HEK293 (cell line): Measurements from ENCODE around the gene KLHDC9.

Experiments
- EGR2 ChIP-seq: fragments of 450-650 bp; formaldehyde crosslinking; IDR thresholded peaks from 2 replicates; pipeline ENCODE4 v1.5.1; 2016; ENCODE audit warnings: low read depth, missing biosample characterization, missing genetic modification characterization
- GLIS1 ChIP-seq: fragments of 450-650 bp; formaldehyde crosslinking; IDR thresholded peaks from 2 replicates; pipeline ENCODE4 v1.5.1; 2016; ENCODE audit warnings: missing biosample characterization, missing genetic modification characterization
- HOXD13 ChIP-seq: sonication (generic); formaldehyde crosslinking; IDR thresholded peaks from 2 replicates; pipeline ENCODE4 v1.8.0; 2022; ENCODE audit warnings: missing genetic modification reagents, borderline replicate concordance
- KLF9 ChIP-seq: fragments of 450-650 bp; formaldehyde crosslinking; IDR thresholded peaks from 2 replicates; pipeline ENCODE4 v1.5.1; 2016; ENCODE audit warnings: missing biosample characterization, missing genetic modification characterization, low read depth
- MYNN ChIP-seq: fragments of 450-650 bp; formaldehyde crosslinking; IDR thresholded peaks from 2 replicates; pipeline ENCODE4 v1.5.1; 2016; ENCODE audit warnings: missing biosample characterization, missing genetic modification characterization, borderline replicate concordance
- REPIN1 ChIP-seq: fragments of 450-650 bp; formaldehyde crosslinking; IDR thresholded peaks from 2 replicates; pipeline ENCODE4 v1.5.1; 2017; ENCODE audit warnings: missing biosample characterization, missing genetic modification characterization, low read depth
- YY1 ChIP-seq: fragments of 450-650 bp; formaldehyde crosslinking; IDR thresholded peaks from 2 replicates; pipeline ENCODE4 v1.5.1; 2018; ENCODE audit warnings: missing biosample characterization, missing genetic modification characterization
- ZFP37 ChIP-seq: fragments of 450-650 bp; formaldehyde crosslinking; IDR thresholded peaks from 2 replicates; pipeline ENCODE4 v1.5.1; 2016; ENCODE audit warnings: missing biosample characterization, missing genetic modification characterization
- ZNF202 ChIP-seq: fragments of 450-650 bp; formaldehyde crosslinking; IDR thresholded peaks from 2 replicates; pipeline ENCODE4 v1.5.1; 2016; ENCODE audit warnings: missing biosample characterization, missing genetic modification characterization, borderline replicate concordance
- ZNF214 ChIP-seq: fragments of 450-650 bp; formaldehyde crosslinking; IDR thresholded peaks from 2 replicates; pipeline ENCODE4 v1.5.1; 2017; ENCODE audit warnings: missing biosample characterization, mild to moderate bottlenecking, missing genetic modification characterization, borderline replicate concordance
- ZNF223 ChIP-seq: fragments of 450-650 bp; formaldehyde crosslinking; IDR thresholded peaks from 2 replicates; pipeline ENCODE4 v1.5.1; 2016; ENCODE audit warnings: missing biosample characterization, missing genetic modification characterization
- ZNF341 ChIP-seq: fragments of 450-650 bp; formaldehyde crosslinking; IDR thresholded peaks from 2 replicates; pipeline ENCODE4; 2016; ENCODE audit warnings: low read depth, missing biosample characterization, missing genetic modification characterization
- ZNF416 ChIP-seq: fragments of 450-650 bp; formaldehyde crosslinking; IDR thresholded peaks from 2 replicates; pipeline ENCODE4 v1.5.1; 2016; ENCODE audit warnings: missing biosample characterization, missing genetic modification characterization
- ZNF48 ChIP-seq: fragments of 450-650 bp; formaldehyde crosslinking; IDR thresholded peaks from 2 replicates; pipeline ENCODE4 v1.5.1; 2016; ENCODE audit warnings: missing biosample characterization, missing genetic modification characterization
- ZNF501 ChIP-seq: fragments of 450-650 bp; formaldehyde crosslinking; IDR thresholded peaks from 2 replicates; pipeline ENCODE4 v1.5.1; 2016; ENCODE audit warnings: missing biosample characterization, missing genetic modification characterization
- ZNF548 ChIP-seq: fragments of 450-650 bp; formaldehyde crosslinking; IDR thresholded peaks from 2 replicates; pipeline ENCODE4 v1.5.1; 2016; ENCODE audit warnings: missing biosample characterization, missing genetic modification characterization
- ZNF561 ChIP-seq: fragments of 450-650 bp; IDR thresholded peaks from 2 replicates; pipeline ENCODE4 v1.5.1; 2018; ENCODE audit warnings: missing biosample characterization, missing genetic modification characterization, borderline replicate concordance
- ZNF600 ChIP-seq: fragments of 450-650 bp; formaldehyde crosslinking; IDR thresholded peaks from 2 replicates; pipeline ENCODE4 v1.5.1; 2016; ENCODE audit warnings: missing biosample characterization, missing genetic modification characterization
- ZNF776 ChIP-seq: fragments of 450-650 bp; formaldehyde crosslinking; IDR thresholded peaks from 2 replicates; pipeline ENCODE4 v1.5.0; 2017; ENCODE audit warnings: missing biosample characterization, missing genetic modification characterization, borderline replicate concordance
- TF ChIP-seq, protein P1 (sequence below): fragments of 450-650 bp; formaldehyde crosslinking; IDR thresholded peaks from 2 replicates; pipeline ENCODE4 v1.5.1; 2016; ENCODE audit warnings: missing biosample characterization, missing genetic modification characterization
- TF ChIP-seq, protein P2 (sequence below): fragments of 450-650 bp; formaldehyde crosslinking; IDR thresholded peaks from 2 replicates; pipeline ENCODE4 v1.5.1; 2016; ENCODE audit warnings: missing biosample characterization, missing genetic modification characterization
- TF ChIP-seq, protein P3 (sequence below): fragments of 450-650 bp; formaldehyde crosslinking; IDR thresholded peaks from 2 replicates; pipeline ENCODE4 v1.5.1; 2016; ENCODE audit warnings: missing biosample characterization, missing genetic modification characterization
- TF ChIP-seq, protein P4 (sequence below): fragments of 450-650 bp; formaldehyde crosslinking; conservative IDR thresholded peaks from 2 replicates; pipeline ENCODE4 v1.5.1; 2016; ENCODE audit warnings: low read depth, missing biosample characterization, missing genetic modification characterization
- TF ChIP-seq, protein P5 (sequence below): fragments of 450-650 bp; IDR thresholded peaks from 2 replicates; pipeline ENCODE4 v1.5.1; 2018; ENCODE audit warnings: missing biosample characterization, missing genetic modification characterization
- TF ChIP-seq, protein P6 (sequence below): fragments of 450-650 bp; formaldehyde crosslinking; IDR thresholded peaks from 2 replicates; pipeline ENCODE4 v1.5.1; 2016; ENCODE audit warnings: missing biosample characterization, missing genetic modification characterization

KLHDC9 gene

DNA sequence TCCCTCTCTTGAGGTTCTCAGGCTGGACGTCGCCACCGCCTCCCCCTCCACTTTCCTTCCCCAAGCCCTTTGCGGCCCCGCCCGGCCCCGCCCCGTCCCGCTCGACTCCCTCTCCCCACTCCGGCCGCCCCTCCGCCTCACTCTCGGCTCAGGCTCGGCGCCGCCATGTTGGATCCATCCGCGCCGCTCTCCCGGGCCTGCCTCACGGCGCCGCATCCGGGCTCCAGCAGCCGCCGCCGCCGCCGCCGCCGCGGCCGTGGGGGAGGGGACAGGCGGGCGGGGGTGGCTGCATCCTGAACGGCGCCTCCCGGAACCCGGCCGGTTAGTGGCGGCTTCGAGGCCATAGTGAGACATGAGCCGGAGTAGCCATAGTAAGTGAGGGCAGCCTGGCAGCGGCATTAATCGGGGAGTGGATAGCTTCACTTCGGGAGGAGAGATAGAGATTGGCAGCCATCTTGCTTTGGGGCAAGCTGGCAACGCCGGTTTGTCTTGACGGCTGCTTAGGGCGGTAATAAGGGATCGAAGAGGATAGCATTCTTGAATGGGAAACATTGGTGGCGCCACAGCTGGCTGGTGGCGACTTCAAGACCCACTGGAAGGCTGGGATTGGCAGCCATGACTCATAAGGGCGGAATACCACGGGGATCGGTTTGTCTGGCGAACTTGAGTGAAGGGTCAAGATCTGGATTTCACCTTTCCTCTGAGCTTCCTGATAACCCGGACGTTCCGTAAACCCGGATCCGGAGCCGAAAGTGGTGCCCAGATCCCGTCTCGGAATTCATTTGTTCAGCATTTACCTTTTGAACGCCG is 34.5 kb downstream of the KLHDC9 start, which contains the start of gene DEDD (continued):
- TF ChIP-seq, protein P1, sequence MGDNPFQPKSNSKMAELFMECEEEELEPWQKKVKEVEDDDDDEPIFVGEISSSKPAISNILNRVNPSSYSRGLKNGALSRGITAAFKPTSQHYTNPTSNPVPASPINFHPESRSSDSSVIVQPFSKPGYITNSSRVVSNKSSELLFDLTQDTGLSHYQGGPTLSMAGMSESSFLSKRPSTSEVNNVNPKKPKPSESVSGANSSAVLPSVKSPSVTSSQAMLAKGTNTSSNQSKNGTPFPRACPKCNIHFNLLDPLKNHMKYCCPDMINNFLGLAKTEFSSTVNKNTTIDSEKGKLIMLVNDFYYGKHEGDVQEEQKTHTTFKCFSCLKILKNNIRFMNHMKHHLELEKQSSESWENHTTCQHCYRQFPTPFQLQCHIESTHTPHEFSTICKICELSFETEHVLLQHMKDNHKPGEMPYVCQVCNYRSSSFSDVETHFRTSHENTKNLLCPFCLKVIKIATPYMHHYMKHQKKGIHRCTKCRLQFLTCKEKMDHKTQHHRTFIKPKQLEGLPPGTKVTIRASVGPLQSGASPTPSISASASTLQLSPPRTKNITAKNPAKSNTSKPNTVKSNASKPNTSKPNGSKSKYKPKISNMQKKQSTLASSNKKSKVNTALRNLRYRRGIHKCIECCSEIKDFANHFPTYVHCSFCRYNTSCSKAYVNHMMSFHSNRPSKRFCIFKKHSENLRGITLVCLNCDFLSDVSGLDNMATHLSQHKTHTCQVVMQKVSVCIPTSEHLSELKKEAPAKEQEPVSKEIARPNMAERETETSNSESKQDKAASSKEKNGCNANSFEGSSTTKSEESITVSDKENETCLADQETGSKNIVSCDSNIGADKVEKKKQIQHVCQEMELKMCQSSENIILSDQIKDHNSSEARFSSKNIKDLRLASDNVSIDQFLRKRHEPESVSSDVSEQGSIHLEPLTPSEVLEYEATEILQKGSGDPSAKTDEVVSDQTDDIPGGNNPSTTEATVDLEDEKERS (tag by site-specific recombination) = no peak
- TF ChIP-seq ZNF202 (tag by site-specific recombination) = no peak
- TF ChIP-seq, protein P2, sequence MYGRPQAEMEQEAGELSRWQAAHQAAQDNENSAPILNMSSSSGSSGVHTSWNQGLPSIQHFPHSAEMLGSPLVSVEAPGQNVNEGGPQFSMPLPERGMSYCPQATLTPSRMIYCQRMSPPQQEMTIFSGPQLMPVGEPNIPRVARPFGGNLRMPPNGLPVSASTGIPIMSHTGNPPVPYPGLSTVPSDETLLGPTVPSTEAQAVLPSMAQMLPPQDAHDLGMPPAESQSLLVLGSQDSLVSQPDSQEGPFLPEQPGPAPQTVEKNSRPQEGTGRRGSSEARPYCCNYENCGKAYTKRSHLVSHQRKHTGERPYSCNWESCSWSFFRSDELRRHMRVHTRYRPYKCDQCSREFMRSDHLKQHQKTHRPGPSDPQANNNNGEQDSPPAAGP (tag by site-specific recombination) = 0 out of 2 replicates have a peak, but pooled peaks have one; percentile 3
- peak; percentile 18; the same call in 1 of the 2 replicates for TF ChIP-seq GLIS1
- TF ChIP-seq REPIN1 (tag by site-specific recombination) = no peak
- TF ChIP-seq MYNN (tag by site-specific recombination) = no peak
- peak; percentile 72; the same call in 1 of the 2 replicates for TF ChIP-seq ZNF561 (tag by site-specific recombination)
- TF ChIP-seq EGR2 = no peak
- TF ChIP-seq, protein P3, sequence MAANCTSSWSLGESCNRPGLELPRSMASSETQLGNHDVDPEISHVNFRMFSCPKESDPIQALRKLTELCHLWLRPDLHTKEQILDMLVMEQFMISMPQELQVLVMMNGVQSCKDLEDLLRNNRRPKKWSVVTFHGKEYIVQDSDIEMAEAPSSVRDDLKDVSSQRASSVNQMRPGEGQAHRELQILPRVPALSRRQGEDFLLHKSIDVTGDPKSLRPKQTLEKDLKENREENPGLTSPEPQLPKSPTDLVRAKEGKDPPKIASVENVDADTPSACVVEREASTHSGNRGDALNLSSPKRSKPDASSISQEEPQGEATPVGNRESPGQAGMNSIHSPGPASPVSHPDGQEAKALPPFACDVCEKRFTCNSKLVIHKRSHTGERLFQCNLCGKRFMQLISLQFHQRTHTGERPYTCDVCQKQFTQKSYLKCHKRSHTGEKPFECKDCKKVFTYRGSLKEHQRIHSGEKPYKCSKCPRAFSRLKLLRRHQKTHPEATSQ (tag by site-specific recombination) = no peak; the same call in 1 of the 2 replicates
- TF ChIP-seq, protein P4, sequence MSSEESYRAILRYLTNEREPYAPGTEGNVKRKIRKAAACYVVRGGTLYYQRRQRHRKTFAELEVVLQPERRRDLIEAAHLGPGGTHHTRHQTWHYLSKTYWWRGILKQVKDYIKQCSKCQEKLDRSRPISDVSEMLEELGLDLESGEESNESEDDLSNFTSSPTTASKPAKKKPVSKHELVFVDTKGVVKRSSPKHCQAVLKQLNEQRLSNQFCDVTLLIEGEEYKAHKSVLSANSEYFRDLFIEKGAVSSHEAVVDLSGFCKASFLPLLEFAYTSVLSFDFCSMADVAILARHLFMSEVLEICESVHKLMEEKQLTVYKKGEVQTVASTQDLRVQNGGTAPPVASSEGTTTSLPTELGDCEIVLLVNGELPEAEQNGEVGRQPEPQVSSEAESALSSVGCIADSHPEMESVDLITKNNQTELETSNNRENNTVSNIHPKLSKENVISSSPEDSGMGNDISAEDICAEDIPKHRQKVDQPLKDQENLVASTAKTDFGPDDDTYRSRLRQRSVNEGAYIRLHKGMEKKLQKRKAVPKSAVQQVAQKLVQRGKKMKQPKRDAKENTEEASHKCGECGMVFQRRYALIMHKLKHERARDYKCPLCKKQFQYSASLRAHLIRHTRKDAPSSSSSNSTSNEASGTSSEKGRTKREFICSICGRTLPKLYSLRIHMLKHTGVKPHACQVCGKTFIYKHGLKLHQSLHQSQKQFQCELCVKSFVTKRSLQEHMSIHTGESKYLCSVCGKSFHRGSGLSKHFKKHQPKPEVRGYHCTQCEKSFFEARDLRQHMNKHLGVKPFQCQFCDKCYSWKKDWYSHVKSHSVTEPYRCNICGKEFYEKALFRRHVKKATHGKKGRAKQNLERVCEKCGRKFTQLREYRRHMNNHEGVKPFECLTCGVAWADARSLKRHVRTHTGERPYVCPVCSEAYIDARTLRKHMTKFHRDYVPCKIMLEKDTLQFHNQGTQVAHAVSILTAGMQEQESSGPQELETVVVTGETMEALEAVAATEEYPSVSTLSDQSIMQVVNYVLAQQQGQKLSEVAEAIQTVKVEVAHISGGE (tag by site-specific recombination) = peak; percentile 97
- TF ChIP-seq, protein P5, sequence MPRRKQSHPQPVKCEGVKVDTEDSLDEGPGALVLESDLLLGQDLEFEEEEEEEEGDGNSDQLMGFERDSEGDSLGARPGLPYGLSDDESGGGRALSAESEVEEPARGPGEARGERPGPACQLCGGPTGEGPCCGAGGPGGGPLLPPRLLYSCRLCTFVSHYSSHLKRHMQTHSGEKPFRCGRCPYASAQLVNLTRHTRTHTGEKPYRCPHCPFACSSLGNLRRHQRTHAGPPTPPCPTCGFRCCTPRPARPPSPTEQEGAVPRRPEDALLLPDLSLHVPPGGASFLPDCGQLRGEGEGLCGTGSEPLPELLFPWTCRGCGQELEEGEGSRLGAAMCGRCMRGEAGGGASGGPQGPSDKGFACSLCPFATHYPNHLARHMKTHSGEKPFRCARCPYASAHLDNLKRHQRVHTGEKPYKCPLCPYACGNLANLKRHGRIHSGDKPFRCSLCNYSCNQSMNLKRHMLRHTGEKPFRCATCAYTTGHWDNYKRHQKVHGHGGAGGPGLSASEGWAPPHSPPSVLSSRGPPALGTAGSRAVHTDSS = no peak
- TF ChIP-seq, protein P6, sequence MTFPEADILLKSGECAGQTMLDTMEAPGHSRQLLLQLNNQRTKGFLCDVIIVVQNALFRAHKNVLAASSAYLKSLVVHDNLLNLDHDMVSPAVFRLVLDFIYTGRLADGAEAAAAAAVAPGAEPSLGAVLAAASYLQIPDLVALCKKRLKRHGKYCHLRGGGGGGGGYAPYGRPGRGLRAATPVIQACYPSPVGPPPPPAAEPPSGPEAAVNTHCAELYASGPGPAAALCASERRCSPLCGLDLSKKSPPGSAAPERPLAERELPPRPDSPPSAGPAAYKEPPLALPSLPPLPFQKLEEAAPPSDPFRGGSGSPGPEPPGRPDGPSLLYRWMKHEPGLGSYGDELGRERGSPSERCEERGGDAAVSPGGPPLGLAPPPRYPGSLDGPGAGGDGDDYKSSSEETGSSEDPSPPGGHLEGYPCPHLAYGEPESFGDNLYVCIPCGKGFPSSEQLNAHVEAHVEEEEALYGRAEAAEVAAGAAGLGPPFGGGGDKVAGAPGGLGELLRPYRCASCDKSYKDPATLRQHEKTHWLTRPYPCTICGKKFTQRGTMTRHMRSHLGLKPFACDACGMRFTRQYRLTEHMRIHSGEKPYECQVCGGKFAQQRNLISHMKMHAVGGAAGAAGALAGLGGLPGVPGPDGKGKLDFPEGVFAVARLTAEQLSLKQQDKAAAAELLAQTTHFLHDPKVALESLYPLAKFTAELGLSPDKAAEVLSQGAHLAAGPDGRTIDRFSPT = peak; percentile 20; the same call in 1 of the 2 replicates
- no peak for TF ChIP-seq ZNF501 (tag by site-specific recombination)
- TF ChIP-seq ZNF600 (tag by site-specific recombination) = peak; percentile 88
- peak; percentile 99 for TF ChIP-seq YY1 (tag by site-specific recombination)
- no peak for TF ChIP-seq ZNF48
- no peak for TF ChIP-seq ZNF776 (tag by site-specific recombination)
- no peak for TF ChIP-seq KLF9 (tag by site-specific recombination)
- no peak; the same call in 1 of the 2 replicates for TF ChIP-seq ZFP37 (tag by site-specific recombination)
- no peak for TF ChIP-seq HOXD13 (CRISPR knock-in tag)
- TF ChIP-seq ZNF214 = no peak
- TF ChIP-seq ZNF341 (tag by site-specific recombination) = peak; percentile 89
- TF ChIP-seq ZNF223 = no peak
- no peak for TF ChIP-seq ZNF416 (tag by site-specific recombination)
- no peak for TF ChIP-seq ZNF548 (tag by site-specific recombination)
